Activated T-helper 2 cell treated with anti-CD3 and anti-CD28 coated beads, Interferon-gamma antibody, Interleukin-2, Interleukin-4, amounts not matched to agents 10 μg/mL and 5 μg/mL and 100 μg/mL, durations not matched to agents 14 hours and 24 hours and 36 hours (primary cell): ENCODE results near the gene CDKN2D. TPM values are rescaled to one million over a fixed set of nuclear protein-coding genes. Genes with fewer than 3 reads are reported as not detected.

Experiments used
- DNase-seq: peaks from one replicate; pipeline ENCODE4 v3.0.0; 2021; ENCODE audit warnings: low spot score
- H3K27ac Mint-ChIP-seq: one replicate; pipeline ENCODE4 v1.8.0; 2021; ENCODE audit warnings: mixed read lengths
- H3K27me3 Mint-ChIP-seq: one replicate; pipeline ENCODE4 v1.8.0; 2021; ENCODE audit warnings: low read depth, mixed read lengths
- H3K36me3 Mint-ChIP-seq: one replicate; pipeline ENCODE4 v1.8.0; 2021; ENCODE audit warnings: low read depth, mixed read lengths
- H3K4me1 Mint-ChIP-seq: one replicate; pipeline ENCODE4 v1.8.0; 2021; ENCODE audit warnings: low read depth, mixed read lengths
- H3K4me3 Mint-ChIP-seq: one replicate; pipeline ENCODE4 v1.8.0; 2021; ENCODE audit warnings: low read depth, mild to moderate bottlenecking, moderate library complexity, mixed read lengths
- H3K9me3 Mint-ChIP-seq: one replicate; pipeline ENCODE4 v1.8.0; 2021; ENCODE audit warnings: mixed read lengths
- intact Hi-C: fragments of 100-400 bp; cut with micrococcal nuclease; formaldehyde crosslinking; loops from one replicate; pipeline ENCODE4 v1.15.1; 2023
- total RNA-seq: library from RNA; stranded (reverse); gene quantifications from 2 replicates; pipeline ENCODE4 v1.2.3, GENCODE V29; 2022

Gene CDKN2D
- total RNA-seq, 1 donor from 2014 or later, result 45.9 TPM

GRCh38 chr19:10568062-10568825 is 535 bp downstream of the CDKN2D start:
- intact Hi-C loops, result loop anchor here (2.0 to 5.0 kb wide), 3 partner anchors 35 to 189 kb away; partner anchors contain the start of gene KEAP1
- H3K9me3 Mint-ChIP-seq, result no peaks in the 10 kb centered on the region
- H3K4me1 Mint-ChIP-seq, result peaks cover 41% of the 10 kb centered on the region

GRCh38 chr19:10567656-10568055 is 1.1 kb downstream of the CDKN2D start:
- peaks cover 37% of the 10 kb centered on the region for H3K36me3 Mint-ChIP-seq
- peaks cover 41% of the 10 kb centered on the region for H3K4me1 Mint-ChIP-seq
- H3K4me3 Mint-ChIP-seq, result peak overlapping the region; percentile 91
- DNase-seq, result no peak
- H3K27ac Mint-ChIP-seq, result peak overlapping the region; percentile 91
- H3K9me3 Mint-ChIP-seq, result no peaks in the 10 kb centered on the region
- no peaks in the 10 kb centered on the region for H3K27me3 Mint-ChIP-seq
- intact Hi-C loops, result loop anchor here (2.0 to 5.0 kb wide), 4 partner anchors 35 to 463 kb away; partner anchors contain the start of gene KEAP1

More at GRCh38 chr19:10568062-10568825, 535 bp downstream of the CDKN2D start:
- Mint-ChIP-seq H3K36me3 (peaks cover 35% of the 10 kb centered on the region), H3K4me3 (peak overlapping the region; percentile 91), H3K27me3 (no peaks in the 10 kb centered on the region), H3K27ac (peak overlapping the region; percentile 91)
- DNase-seq, result no peak

- peaks cover 38% of the 10 kb centered on the region for H3K4me1 Mint-ChIP-seq
- H3K27ac Mint-ChIP-seq, result peak overlapping the region; percentile 91
- peaks cover 41% of the 10 kb centered on the region for H3K36me3 Mint-ChIP-seq
- intact Hi-C loops, result loop anchor here (1.0 to 5.0 kb wide), 4 partner anchors 65 to 462 kb away; partner anchors contain the start of genes CDC37 and KEAP1
- DNase-seq, result peak; percentile 60
- H3K27me3 Mint-ChIP-seq, result no peaks in the 10 kb centered on the region
- H3K4me3 Mint-ChIP-seq, result peak overlapping the region; percentile 91
- no peaks in the 10 kb centered on the region for H3K9me3 Mint-ChIP-seq
Measured at GRCh38 chr19:10566658-10567410, 1.9 kb downstream of the CDKN2D start.

GRCh38 chr19:10566408-10566657 is 2.4 kb downstream of the CDKN2D start:
- H3K36me3 Mint-ChIP-seq, result peaks cover 46% of the 10 kb centered on the region
- peaks cover 38% of the 10 kb centered on the region for H3K4me1 Mint-ChIP-seq
- intact Hi-C loops, result loop anchor here (1.0 to 5.0 kb wide), 4 partner anchors 64 to 462 kb away; partner anchors contain the start of genes CDC37 and KEAP1

GRCh38 chr19:10565567-10566407 is 3.0 kb downstream of the CDKN2D start, which contains the start of gene KRI1:
Gene KRI1, minus strand, starts transcription at chr19:10566010. Its CDS starts 11 bp downstream, at chr19:10565999.
- H3K4me1 Mint-ChIP-seq, result peaks cover 38% of the 10 kb centered on the region
- no peaks in the 10 kb centered on the region for H3K27me3 Mint-ChIP-seq
- H3K36me3 Mint-ChIP-seq, result peaks cover 51% of the 10 kb centered on the region
- H3K27ac Mint-ChIP-seq, result peak within 1 kb of the TSS; percentile 91
- intact Hi-C loops, result loop anchor here (1.0 to 5.0 kb wide), 4 partner anchors 63 to 461 kb away; partner anchors contain the start of genes CDC37 and KEAP1
- peak within 1 kb of the TSS; percentile 91 for H3K4me3 Mint-ChIP-seq
- DNase-seq, result peak; percentile 99
- H3K9me3 Mint-ChIP-seq, result no peaks in the 10 kb centered on the region

More at GRCh38 chr19:10566408-10566657, 2.4 kb downstream of the CDKN2D start:
- Mint-ChIP-seq H3K4me3 (peak overlapping the region; percentile 91), H3K9me3 (no peaks in the 10 kb centered on the region), H3K27ac (peak overlapping the region; percentile 91), H3K27me3 (no peaks in the 10 kb centered on the region)
- DNase-seq, result no peak

GRCh38 chr19:10565028-10565566 is 3.7 kb downstream of the CDKN2D start:
- no peaks in the 10 kb centered on the region for H3K27me3 Mint-ChIP-seq
- peaks cover 58% of the 10 kb centered on the region for H3K36me3 Mint-ChIP-seq
- intact Hi-C loops, result loop anchor here (5.0 kb wide), 2 partner anchors 63 to 192 kb away; partner anchors contain the start of gene KEAP1
- peaks cover 35% of the 10 kb centered on the region for H3K4me1 Mint-ChIP-seq
- peak overlapping the region; percentile 91 for H3K27ac Mint-ChIP-seq
- peak; percentile 51 for DNase-seq
- H3K9me3 Mint-ChIP-seq, result no peaks in the 10 kb centered on the region
- peak overlapping the region; percentile 91 for H3K4me3 Mint-ChIP-seq

GRCh38 chr19:10562609-10563008 is 6.2 kb downstream of the CDKN2D start:
- H3K4me1 Mint-ChIP-seq, result peaks cover 24% of the 10 kb centered on the region

GRCh38 chr19:10560154-10560553 is 8.6 kb downstream of the CDKN2D start:
- no peaks in the 10 kb centered on the region for H3K9me3 Mint-ChIP-seq
- DNase-seq, result no peak
- H3K4me3 Mint-ChIP-seq, result no peak overlapping the region
- peaks cover 15% of the 10 kb centered on the region for H3K4me1 Mint-ChIP-seq
- intact Hi-C loops, result no loop called here
- H3K27ac Mint-ChIP-seq, result no peak overlapping the region
- peaks cover 66% of the 10 kb centered on the region for H3K36me3 Mint-ChIP-seq
- no peaks in the 10 kb centered on the region for H3K27me3 Mint-ChIP-seq

More at GRCh38 chr19:10562609-10563008, 6.2 kb downstream of the CDKN2D start:
- H3K27me3 Mint-ChIP-seq, result no peaks in the 10 kb centered on the region
- intact Hi-C loops, result no loop called here
- no peak overlapping the region for H3K27ac Mint-ChIP-seq
- H3K9me3 Mint-ChIP-seq, result no peaks in the 10 kb centered on the region
- DNase-seq, result no peak
- no peak overlapping the region for H3K4me3 Mint-ChIP-seq
- peaks cover 73% of the 10 kb centered on the region for H3K36me3 Mint-ChIP-seq

- Mint-ChIP-seq H3K9me3 (no peaks in the 10 kb centered on the region), H3K36me3 (peaks cover 77% of the 10 kb centered on the region), H3K4me1 (peaks cover 28% of the 10 kb centered on the region), H3K4me3 (no peak overlapping the region), H3K27me3 (no peaks in the 10 kb centered on the region), H3K27ac (no peak overlapping the region)
- no peak for DNase-seq
- intact Hi-C loops, result no loop called here
Measured at GRCh38 chr19:10557603-10558197, 11.1 kb downstream of the CDKN2D start.

GRCh38 chr19:10555610-10555973 is 13.2 kb downstream of the CDKN2D start:
- peaks cover 78% of the 10 kb centered on the region for H3K36me3 Mint-ChIP-seq
- no peak for DNase-seq
- H3K4me1 Mint-ChIP-seq, result peaks cover 35% of the 10 kb centered on the region
- intact Hi-C loops, result no loop called here
- no peaks in the 10 kb centered on the region for H3K27me3 Mint-ChIP-seq
- no peak overlapping the region for H3K4me3 Mint-ChIP-seq
- H3K27ac Mint-ChIP-seq, result no peak overlapping the region
- no peaks in the 10 kb centered on the region for H3K9me3 Mint-ChIP-seq

- Mint-ChIP-seq H3K4me1 (peaks cover 37% of the 10 kb centered on the region), H3K4me3 (peak overlapping the region; percentile 2), H3K36me3 (peaks cover 78% of the 10 kb centered on the region), H3K27ac (peak overlapping the region; percentile 85), H3K27me3 (no peaks in the 10 kb centered on the region), H3K9me3 (no peaks in the 10 kb centered on the region)
- intact Hi-C loops, result loop anchor here (5.0 kb wide), 1 partner anchor 48 kb away; no protein-coding TSS in a partner anchor
- no peak for DNase-seq
Measured at GRCh38 chr19:10554760-10555609, 13.8 kb downstream of the CDKN2D start.
